H1 (cell line): ENCODE results near the gene HES5. TPM values are rescaled to one million over a fixed set of nuclear protein-coding genes. Genes with fewer than 3 reads are reported as not detected.

Experiments
- FOSL1 ChIP-seq: IDR thresholded peaks from 2 replicates; pipeline ENCODE4 v1.6.1; 2011; ENCODE audit warnings: mild to moderate bottlenecking, low read depth, low read length, moderate library complexity; ENCODE audit not compliant: insufficient read depth
- HDAC2 ChIP-seq, 2 experiments: fragments of 300-600 bp in 1 of 2; sonication (generic) in 1 of 2; IDR thresholded peaks; 2 replicates each; pipeline ENCODE4 v1.6.1; 2011 to 2012; ENCODE audit warnings: low read depth in 2 of 2, low read length in 2 of 2, mild to moderate bottlenecking in 2 of 2, moderate library complexity in 2 of 2, borderline replicate concordance in 1 of 2, inconsistent platforms in 1 of 2
- KDM4A ChIP-seq: IDR thresholded peaks from one replicate; pipeline ENCODE4 v1.7.1; 2012; ENCODE audit warnings: low read depth, mild to moderate bottlenecking, moderate library complexity, low read length, inconsistent platforms; ENCODE audit not compliant: severe bottlenecking
- RAD21 ChIP-seq, 2 experiments: IDR thresholded peaks in 1 of 2; conservative IDR thresholded peaks in 1 of 2; 2 replicates each; pipeline ENCODE4 v1.6.1; 2011; ENCODE audit warnings: low read depth in 2 of 2, low read length in 2 of 2, improper control_type of control experiment in 1 of 2, inconsistent platforms in 1 of 2, mild to moderate bottlenecking in 1 of 2, moderate library complexity in 1 of 2
- polyA plus RNA-seq, 7 experiments: library from polyadenylated mRNA; depleted of rRNA in 3 of 7; stranded (reverse) in 5 of 7; unstranded in 2 of 7; fragments of >200 nt in 5 of 7; fragments of 200-250 nt in 2 of 7; gene quantifications; 1 replicate in 5 of 7; 2 replicates in 1 of 7; 4 replicates in 1 of 7; pipeline versions ENCODE4 v1.2.1 to v1.2.3, GENCODE V29; 2011 to 2013; ENCODE audit warnings: missing spikeins in 2 of 7, mixed read lengths in 2 of 7
- total RNA-seq: library from RNA; stranded (reverse); fragmentation: NEBNext Ultra II Directional; extraction: Animal tissue kit (Norgen Biotek cat#: 25700); gene quantifications from 2 replicates; pipeline ENCODE4 v1.2.1, GENCODE V29; 2021

The HES5 gene
- total and polyA plus RNA-seq, 2 of the 8 experiments (the other 6 are each of a cell fraction or from before 2014, with no cell fraction given): 0.22 TPM; not detected in 1

GRCh38 chr1:2506007-2506860 is 23.8 kb downstream of the HES5 start (continued):
- TF ChIP-seq KDM4A: no peak
- no peak for TF ChIP-seq HDAC2 (IDR thresholded peaks at IDR 0.05; ENCODE audit: borderline replicate concordance in 1 of 2, low read depth in 2 of 2, low read length in 2 of 2)
- no peak for TF ChIP-seq FOSL1
- TF ChIP-seq RAD21 (IDR thresholded peaks at IDR 0.05 in 1 of 2, conservative IDR thresholded peaks at IDR 0.05 in 1 of 2; ENCODE audit: low read depth in 2 of 2, low read length in 2 of 2): no peak
